NCI-H1417 (cell line): ENCODE results near the gene PLEKHO2.
"Not testable (repeated sequence)": the region's sequence is repeated elsewhere in the genome, so short reads cannot be mapped to it uniquely, and the experiment has no call there.

Experiments used
- DNase-seq, 3 experiments: peaks; one replicate each; lab custom pipeline; 2025; lab: John Stamatoyannopoulos, UW

PLEKHO2 gene, protein sequence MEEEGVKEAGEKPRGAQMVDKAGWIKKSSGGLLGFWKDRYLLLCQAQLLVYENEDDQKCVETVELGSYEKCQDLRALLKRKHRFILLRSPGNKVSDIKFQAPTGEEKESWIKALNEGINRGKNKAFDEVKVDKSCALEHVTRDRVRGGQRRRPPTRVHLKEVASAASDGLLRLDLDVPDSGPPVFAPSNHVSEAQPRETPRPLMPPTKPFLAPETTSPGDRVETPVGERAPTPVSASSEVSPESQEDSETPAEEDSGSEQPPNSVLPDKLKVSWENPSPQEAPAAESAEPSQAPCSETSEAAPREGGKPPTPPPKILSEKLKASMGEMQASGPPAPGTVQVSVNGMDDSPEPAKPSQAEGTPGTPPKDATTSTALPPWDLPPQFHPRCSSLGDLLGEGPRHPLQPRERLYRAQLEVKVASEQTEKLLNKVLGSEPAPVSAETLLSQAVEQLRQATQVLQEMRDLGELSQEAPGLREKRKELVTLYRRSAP

DNA sequence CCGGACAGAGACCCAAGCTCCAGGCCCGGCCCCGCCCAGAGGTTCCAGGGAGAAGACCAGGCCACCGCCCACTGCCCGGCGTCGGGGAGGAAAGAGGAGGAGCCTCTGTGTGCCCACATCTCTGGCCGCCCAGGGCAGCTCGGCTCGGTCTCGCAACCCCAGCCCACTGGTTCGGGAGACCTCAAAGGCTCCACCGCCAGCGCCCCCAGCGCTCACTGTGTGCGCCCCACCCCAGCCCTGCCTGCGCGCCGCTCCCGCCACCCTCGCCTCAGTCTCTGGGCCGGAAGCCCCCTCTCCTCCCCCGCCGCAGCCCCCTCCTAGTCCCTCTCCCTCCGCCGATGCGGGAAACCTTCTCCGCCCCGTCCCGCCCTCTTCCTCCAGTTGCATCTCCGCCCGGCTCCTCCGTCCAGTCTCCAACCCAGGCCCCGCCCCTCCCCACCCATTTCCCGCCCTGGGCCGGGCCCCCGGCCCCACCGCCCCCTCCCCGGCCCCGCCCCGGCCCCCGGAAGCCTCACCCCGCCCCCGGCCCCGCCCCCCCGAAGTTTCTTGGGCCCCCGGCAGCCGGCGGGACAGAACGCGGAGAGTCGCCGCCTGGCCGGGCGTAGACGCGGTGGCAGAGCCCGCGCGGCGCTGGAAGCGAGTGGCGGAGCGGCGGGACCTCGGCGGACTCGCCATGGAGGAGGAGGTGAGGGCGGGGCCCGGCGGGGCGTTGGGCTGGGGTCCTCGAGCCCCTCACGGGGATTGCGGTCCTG, at the start of gene PLEKHO2:
Gene PLEKHO2, plus strand, starts transcription at position 572 of the 752 bp plus-strand sequence. Its CDS starts 102 bp downstream, at position 674.
- peak; percentile 61 to 92 (median 88) for DNase-seq

DNA sequence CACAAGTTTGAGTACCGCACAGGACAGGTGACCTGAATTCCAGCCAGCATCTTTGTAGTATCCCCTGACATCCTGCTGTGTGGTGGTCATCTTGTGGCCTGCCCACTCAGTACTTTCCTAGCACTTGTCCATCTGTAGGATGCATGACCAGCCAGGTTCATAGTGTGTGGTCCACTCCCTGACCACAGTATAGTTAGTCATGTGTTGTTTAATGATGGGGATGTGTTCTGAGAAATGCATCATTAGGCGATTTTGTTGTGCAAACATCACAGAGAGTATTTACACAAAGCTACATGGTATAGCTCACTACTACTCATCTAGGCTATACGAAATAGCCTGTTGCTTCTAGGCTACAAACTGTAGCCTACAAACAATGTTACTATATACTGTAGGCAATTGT, 49.4 kb upstream of the PLEKHO2 start:
- peak in 1 of 3 experiments; percentile 53 for DNase-seq

DNA sequence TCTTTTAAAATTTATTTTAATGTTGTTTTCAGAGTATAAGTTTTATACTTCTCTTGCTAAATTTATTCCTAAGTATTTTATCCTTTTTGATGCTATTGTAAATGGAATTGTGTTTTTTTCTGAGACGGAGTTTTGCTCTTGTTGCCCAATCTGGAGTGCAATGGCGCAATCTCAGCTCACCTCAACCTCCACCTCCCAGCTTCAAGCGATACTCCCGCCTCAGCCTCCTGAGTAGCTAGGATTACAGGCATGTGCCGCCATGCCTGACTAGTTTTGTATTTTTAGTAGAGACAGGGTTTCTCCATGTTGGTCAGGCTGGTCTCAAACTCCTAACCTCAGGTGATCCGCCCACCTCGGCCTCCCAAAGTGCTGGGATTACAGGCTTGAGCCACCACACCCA, 46.4 kb upstream of the PLEKHO2 start:
- DNase-seq, result not testable (repeated sequence)

DNA sequence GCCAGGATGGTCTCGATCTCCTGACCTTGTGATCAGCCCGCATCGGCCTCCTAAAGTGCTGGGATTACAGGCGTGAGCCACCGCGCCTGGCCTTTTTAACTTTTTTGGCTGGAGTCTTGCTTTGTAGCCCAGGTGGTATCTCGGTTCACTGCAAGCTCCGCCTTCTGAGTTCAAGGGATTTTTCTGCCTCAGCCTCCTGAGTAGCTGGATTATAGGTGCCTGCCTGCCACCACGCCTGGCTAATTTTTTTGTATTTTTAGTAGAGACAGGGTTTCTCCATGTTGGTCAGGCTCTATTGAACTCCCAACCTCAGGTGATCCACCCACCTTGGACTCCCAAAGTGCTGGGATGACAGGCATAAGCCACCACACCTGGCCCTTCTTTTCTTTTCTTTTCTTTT, 45.8 kb upstream of the PLEKHO2 start:
- not testable (repeated sequence) for DNase-seq

DNA sequence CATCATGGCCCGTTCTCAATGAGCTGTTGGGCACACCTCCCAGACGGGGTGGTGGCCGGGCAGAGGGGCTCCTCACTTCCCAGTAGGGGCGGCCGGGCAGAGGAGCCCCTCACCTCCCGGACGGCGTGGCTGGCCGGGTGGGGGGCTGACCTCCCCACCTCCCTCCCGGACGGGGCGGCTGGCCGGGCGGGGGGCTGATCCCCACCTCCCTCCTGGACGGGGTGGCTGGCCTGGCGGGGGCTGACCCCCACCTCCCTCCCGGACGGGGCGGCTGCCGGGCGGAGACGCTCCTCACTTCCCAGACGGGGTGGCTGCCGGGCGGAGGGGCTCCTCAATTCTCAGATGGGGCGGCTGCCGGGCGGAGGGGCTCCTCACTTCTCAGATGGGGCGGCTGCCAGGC, 42.8 kb upstream of the PLEKHO2 start:
- DNase-seq, result not testable (repeated sequence)

DNA sequence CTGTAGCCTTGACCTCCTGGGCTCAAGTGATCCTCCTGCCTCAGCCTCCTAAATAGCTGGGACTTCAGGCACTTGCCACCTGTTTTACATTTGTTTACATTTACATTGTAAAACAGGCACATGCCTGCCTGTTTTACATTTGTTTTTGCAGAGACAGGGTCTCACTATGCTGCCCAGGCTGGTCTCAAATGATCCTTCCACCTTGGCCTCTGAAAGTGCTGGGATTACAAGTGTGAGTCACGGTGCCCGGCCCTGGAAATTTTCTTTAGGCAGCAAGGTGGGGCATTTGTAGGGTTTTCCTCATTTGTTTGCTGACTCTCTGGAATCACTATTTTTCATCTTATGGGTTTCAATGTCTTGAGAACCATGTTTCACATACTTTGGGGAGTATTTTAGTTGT, 41.2 kb upstream of the PLEKHO2 start:
- DNase-seq, result no peak

DNA sequence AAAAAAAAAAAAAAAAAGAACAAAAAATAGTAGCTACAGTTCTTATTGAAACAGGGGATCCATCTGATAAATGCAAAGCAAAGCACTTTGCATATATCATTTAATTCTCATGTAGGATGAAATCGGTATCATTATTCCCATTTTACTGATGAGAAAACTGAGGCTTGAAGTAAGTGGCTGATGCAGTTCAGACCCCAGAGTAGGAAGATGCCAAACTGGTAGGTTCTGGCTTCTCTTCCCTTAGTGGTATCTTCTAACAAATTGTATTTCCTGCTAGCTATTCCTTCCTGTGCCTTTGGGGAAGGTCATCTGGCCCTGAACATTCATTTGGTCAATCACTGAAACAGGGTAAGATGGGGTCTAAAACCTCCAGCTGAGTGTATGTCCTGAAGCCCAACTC, 38.2 kb upstream of the PLEKHO2 start:
- DNase-seq, result no peak

DNA sequence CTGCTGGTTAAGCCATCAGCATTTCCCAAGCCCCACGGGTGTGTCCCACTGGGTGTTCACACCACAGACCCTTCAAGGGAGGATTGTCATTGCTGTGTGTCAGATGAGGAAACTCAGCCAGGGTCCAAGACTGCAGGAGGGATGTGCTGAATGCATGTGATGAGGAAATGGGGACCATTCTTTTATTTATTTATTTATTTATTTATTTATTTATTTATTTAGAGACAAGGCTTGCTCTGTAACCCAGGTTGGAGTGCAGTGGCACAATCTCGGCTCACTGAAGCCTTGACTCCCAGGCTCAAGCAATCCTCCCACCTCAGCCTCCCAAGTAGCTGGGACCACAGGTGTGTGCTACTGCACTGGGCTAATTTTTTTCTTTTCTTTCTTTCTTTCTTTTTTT, 37.1 kb upstream of the PLEKHO2 start:
- DNase-seq, result no peak

DNA sequence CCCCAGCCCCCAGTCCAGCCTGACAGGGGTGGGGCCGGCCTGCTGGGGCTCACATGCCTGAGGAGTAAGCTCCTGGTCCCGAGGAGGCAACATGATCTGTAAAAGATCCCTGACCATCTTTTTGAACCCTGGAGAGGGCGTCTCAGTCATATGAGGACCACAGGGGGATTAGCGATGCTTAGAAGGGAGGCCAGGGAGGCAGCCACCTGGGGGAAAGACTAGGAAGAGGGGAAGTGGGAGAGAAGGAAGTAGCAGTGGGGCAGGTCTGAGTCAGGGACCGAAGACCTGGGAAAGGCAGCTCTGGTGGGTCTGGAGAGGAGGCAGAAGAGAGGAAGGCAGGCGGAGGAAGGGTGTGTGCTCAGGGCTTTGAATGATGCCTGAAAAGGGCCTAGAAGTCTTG, 35.2 kb upstream of the PLEKHO2 start:
- no peak for DNase-seq

DNA sequence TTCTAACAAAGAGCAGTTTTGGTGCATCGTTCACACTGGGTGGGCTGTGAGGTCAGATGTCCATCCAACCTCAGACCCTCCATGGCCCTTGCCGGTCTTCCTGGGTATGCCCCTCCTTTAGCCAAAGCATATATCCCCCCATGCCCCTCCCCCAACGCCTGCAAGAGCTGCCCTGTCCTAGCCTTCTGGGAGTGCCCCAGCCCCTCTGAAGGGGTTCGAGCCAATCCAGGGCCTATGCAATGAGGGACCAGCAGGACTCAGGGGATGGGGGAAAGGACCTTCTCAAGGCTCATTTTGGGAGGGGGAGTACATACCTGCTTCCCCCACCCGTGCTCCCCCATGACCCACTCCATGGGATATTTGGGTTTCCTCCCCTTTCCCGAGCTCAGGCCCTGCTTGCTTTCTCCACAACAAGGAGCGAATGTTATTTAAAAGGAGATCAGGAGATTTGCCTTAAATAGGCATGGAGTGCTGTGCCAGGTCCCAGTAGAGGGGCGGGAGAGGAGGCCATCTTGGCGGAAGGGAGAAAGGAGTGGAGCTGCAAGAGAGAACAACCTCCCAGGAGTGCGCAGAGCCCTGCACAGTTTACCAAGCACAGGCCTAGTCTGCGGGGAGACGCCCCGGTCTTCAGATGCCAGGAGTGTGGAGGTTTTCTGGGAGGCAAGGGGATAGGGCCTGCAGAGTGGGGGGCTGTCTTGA, 34.5 kb upstream of the PLEKHO2 start:
- no peak for DNase-seq

DNA sequence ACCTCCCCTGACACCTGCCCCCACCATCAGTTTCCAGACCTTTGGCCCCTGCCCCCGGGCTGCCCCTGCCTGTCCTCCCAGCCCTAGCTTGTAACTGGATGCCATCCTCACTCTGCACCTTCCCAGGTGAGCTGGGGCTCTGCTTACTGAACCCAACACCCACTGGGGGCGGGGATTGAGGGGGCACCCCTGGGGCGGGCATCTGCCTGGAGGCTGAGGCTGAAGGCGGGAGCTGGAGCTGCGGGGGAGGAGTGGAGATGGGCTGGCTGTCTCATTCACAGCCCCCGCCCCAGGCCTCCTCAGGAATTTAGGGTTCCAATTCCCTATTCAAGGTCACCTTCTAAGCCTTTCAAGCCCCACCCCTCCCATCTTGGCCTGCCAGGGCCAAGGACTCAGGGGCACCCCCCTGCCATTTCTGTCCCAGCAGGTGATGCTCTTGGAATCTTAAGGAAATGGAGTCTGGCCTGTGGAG, 33.9 kb upstream of the PLEKHO2 start:
- DNase-seq, result no peak

DNA sequence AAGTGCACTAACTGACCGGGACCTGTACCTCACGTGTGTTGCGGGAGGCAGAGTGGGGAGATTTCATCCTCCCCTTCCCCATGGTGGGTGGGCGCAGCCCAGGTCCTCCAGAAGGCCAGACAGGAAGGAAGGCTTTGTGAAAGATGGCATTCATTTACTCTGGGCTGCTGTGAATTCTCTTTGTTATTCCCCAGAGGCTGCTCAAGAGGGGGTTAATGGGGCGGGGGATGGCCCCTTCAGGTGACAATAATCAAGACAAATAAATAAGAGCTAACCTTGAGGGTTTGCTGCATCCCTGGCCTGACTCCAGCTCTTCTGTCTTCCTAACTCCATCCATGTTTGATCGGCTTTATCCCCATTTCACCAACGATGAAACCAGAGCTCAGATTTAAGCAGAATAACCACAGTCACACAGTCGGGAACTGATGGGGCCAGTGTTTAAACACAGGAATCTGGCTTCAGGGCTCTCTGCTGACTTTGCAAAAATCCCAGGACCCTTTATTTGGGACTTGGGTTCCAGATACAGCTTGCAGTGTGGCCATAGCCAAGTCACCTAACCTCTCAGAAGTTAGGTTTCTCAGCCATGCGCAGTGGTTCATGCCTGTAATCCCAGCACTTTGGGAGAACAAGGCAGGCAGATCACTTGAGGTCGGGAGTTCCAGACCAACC, 32.8 kb upstream of the PLEKHO2 start:
- DNase-seq, result peak in 1 of 3 experiments; percentile 48

DNA sequence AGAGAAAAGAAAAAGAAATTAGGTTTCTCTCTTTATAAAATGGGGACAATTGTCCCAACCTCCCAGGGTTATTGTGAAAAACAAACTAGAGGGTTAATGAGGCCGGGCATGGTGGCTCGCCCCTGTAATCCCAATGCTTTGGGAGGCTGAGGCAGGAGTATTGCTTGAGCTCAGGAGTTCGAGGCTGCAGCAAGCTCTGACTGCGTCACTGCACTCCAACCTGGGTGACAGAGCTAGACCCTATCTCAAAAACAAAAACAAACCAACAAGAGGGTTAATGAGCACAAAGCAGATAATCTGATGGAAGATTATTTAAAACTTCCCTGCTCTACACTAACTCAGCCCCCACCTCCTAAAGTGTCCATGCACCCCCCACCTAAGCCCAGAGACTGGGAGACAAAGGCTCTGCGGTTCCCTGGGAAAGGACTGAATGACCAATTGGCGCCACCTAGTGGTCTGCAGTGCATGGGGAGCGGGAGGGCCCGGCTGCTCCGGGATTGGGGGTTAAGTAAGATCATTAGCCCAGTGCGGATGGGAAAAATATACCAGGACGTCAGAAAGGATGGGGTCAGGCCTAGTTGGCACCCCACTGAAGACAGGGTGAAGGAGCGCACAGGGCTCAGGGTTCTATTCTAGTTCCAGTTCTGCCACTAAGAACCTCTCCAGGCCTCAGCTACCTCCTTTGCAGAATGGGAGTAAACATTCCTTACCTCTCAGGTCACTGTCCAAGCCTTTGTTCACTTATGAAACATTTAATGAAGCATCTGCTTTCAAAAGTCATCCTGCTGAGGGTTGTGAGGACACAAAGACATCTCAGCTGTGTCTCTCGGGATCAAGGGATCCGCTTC, 31.8 kb upstream of the PLEKHO2 start:
- peak; percentile 52 to 87 (median 66) for DNase-seq

DNA sequence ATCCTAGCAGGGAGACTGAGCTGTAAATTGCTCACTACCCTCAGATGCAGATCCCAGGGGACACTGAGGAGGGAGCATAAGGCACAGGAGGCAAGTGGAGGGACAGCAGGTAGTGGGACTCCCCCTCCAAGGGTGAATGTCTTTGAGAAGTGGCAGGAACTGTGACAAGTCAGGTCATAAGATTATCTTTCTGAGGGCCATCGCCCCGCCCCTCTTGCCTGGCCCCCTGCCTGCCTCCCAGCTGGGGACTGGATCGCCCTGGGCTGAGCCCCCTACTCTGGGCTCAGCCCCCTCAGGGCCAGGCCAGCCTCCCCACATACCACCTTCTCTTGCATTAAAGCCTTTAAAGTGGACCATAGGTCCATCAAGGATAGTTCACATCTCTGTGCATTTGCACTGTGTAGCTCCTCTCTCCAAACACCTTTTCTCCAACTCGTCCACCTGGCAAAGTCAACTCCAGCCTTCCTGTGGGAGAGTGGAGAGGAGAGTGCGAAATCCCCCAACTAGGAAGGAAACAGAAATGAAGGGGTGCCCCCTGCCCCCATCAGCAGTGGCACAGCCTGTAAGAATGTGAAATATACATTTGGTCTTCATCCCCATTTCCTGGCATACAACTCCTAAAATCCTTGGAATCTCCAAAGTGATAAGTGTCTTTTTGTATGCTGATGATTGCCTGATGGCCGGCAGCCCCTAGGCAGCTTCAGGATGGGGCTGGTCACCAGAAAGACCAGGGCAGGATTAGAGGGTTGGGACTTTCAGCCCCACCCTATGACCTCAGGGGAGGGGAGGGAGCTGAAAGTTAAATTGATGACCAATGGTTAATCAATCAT, 31.0 kb upstream of the PLEKHO2 start:
- no peak for DNase-seq

DNA sequence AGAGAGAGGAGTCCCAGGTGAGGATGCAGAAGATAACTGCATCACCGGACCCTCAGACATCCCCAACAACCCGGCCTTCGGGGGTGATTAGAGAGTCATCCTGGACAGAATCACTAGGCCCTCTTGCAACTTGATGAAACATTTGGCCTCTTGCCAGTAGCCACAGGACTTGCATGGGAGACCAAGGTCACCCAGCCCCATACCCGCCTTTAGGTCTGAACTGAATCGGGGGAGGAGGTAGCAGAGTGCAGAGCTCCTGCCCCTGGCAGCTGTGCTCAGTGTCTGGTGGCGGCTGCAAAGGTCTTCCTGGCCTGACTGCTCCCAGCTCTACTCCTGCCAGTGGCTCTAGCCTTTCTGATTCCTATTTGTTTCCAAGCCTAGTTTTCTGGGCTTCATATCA, 28.6 kb upstream of the PLEKHO2 start:
- DNase-seq, result peak in 1 of 3 experiments; percentile 25

DNA sequence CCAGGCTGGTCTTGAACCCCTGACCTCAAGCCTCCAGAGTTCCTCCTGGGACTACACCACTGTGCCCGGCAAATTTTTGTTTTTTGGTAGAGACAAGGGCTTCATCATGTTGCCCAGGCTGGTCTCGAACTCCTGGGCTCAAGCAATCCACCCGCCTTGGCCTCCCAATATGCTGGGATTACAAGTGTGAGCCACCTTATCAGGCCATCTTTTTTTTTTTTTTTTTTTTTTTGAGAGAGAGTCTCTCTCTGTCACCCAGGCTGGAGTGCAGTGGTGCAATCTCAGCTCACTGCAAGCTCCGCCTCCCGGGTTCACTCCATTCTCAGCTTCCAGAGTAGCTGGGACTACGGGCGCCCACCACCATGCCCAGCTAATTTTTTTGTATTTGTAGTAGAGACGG, 27.4 kb upstream of the PLEKHO2 start:
- not testable (repeated sequence) for DNase-seq

DNA sequence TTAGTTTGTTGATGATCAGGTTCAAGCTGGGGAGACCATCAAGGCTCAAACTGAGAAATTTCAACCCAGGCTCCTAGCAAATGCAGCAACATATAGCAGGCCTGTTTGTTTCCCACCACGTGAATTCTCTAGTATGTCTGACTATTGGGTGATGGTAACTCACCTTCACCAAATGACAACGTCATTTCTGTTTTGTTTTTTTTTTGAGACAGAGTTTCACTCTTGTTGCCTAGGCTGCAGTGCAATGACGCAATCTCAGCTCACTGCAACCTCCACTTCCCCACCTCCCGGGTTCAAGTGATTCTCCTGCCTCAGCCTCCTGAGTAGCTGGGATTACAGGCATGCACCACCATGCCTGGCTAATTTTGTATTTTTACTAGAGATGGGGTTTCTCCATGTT, 26.8 kb upstream of the PLEKHO2 start:
- DNase-seq, result not testable (repeated sequence)

DNA sequence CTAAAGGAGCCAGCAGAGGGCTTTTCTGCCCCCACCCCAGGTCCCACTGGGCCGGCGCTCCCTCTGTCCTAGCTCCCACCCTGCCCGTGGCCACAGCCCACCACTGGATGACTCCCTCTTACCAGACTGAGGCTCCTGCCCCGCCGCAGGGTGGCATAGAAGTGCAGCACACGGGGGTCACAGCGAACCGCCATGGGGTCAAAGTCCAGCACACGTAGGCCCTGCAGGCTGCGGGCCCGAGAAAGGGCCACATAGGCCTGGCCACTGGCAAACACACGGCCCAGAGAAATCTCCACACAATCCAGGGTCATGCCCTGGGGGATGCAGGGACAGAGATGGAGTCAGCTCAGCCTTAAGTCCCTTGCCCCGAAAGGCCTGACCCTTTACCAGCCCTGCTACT, 25.3 kb upstream of the PLEKHO2 start:
- DNase-seq, result no peak

DNA sequence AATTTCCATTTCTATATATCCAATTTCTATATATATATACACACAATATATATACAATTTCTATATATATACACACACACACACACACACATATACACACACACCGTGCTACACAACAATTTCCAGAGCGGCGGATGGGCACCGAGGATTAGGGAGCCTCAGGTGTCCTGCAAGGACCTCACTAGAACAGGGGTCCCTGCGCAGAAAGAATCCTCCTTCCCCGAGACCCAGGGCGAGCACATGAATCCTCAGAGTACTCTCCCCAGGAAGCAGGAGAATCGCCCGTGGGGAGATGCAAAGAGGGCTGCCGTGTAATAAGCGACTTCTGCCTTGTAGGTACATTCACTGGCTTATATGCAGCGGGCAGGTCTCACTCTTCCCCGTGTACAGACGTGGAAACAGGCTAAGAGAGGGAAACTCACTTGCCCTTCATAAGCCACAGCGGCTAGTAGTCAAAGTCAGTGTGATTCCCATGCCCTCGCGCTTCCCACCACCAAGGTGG, 16.7 kb upstream of the PLEKHO2 start:
- no peak for DNase-seq
